ENCODE results near the gene MUSTN1. TPM values are rescaled to one million over a fixed set of nuclear protein-coding genes. Genes with fewer than 3 reads are reported as not detected.

The MUSTN1 gene
- total and polyA plus RNA-seq, 2 donors (not counting 1 experiment from before 2014, with no cell fraction given), result 0.79 to 11.2 TPM

DNA sequence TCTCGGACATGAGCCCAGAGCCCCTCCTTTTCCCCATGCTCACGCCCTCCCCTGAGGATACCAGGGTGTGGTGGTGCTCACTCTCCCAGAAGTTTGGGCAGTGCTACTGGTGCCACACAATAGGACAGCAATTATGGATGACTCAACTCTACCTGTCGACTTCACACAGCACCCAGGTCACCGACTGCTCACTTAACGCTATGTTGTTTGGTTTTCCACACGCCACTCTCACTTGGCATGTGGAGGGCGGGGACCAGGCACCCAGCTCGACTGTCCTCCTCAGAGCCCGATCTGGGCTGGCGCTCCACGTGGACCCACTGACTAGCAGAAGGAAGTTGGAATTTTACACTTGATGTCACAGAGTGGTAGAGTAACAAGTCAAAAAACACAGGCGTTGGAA is 31.6 kb upstream of the MUSTN1 start:
- no peak overlapping the region for H3K4me3 Mint-ChIP-seq
- H3K27me3 ChIP-seq (replicated peaks in 1 of 4; ENCODE audit: control extremely low read depth in 1 of 4, control insufficient read depth in 3 of 4, insufficient read depth in 4 of 4, low read length in 3 of 4), result no peaks in the 10 kb centered on the region
- no peak overlapping the region for H3K4me2 ChIP-seq (replicated peaks; ENCODE audit: low read depth, low read length, poor library complexity, severe bottlenecking)
- H3K79me2 ChIP-seq (ENCODE audit: control insufficient read depth, insufficient read depth, low read length), result peaks cover 14% of the 10 kb centered on the region
- intact Hi-C loops (cut with micrococcal nuclease), result no loop called here
- TF ChIP-seq EZH2 (IDR thresholded peaks at IDR 0.05; ENCODE audit: borderline replicate concordance, insufficient read depth, low read depth, low read length, poor library complexity, severe bottlenecking) (no peak), CTCF (IDR thresholded peaks at IDR 0.05) (no peak)
- no peak overlapping the region for H2AFZ ChIP-seq (ENCODE audit: insufficient read depth, low read depth, low read length, poor library complexity, severe bottlenecking)
- no peaks in the 10 kb centered on the region for H3K4me1 Mint-ChIP-seq
- ChIA-PET CTCF (no interaction called here), POLR2A (no interaction called here)
- ATAC-seq (ENCODE audit: low read depth), result no peak
- no peak for DNase-seq
- no peaks in the 10 kb centered on the region for H3K27me3 Mint-ChIP-seq
- 98% methylated on average over 12 of the region's 12 CpGs for WGBS (ENCODE audit: insufficient coverage)
- H3K9me3 ChIP-seq (ENCODE audit: control extremely low read depth in 1 of 3, control insufficient read depth in 2 of 3, insufficient read depth in 1 of 3, low read length in 2 of 3), result peaks cover 0 to 24% (median 3%) of the 10 kb centered on the region in 3 donors
- H3K36me3 ChIP-seq (replicated peaks in 1 of 2; ENCODE audit: control extremely low read depth in 1 of 2, control insufficient read depth in 1 of 2, extremely low read depth in 1 of 2, insufficient read depth in 2 of 2, low read length in 1 of 2), result no peaks in the 10 kb centered on the region
- peaks cover 5% of the 10 kb centered on the region for H3K9me3 Mint-ChIP-seq (ENCODE audit: insufficient read depth)
- no peak overlapping the region for H3K4me3 ChIP-seq (ENCODE audit: control extremely low read depth in 1 of 5, extremely low read depth in 1 of 5, insufficient read depth in 1 of 5, low read depth in 2 of 5, low read length in 4 of 5)
- peaks cover 10% of the 10 kb centered on the region for H4K20me1 ChIP-seq (ENCODE audit: control insufficient read depth, insufficient read depth, low read length, poor library complexity, severe bottlenecking)
- no peak overlapping the region for H3K27ac ChIP-seq (ENCODE audit: low read length in 2 of 2)
- no peaks in the 10 kb centered on the region for H3K4me1 ChIP-seq (ENCODE audit: control insufficient read depth in 2 of 2, insufficient read depth in 2 of 2, low read length in 2 of 2)
- no peak overlapping the region for H3K9ac ChIP-seq (ENCODE audit: low read length)
- no peak overlapping the region for H3K27ac Mint-ChIP-seq

DNA sequence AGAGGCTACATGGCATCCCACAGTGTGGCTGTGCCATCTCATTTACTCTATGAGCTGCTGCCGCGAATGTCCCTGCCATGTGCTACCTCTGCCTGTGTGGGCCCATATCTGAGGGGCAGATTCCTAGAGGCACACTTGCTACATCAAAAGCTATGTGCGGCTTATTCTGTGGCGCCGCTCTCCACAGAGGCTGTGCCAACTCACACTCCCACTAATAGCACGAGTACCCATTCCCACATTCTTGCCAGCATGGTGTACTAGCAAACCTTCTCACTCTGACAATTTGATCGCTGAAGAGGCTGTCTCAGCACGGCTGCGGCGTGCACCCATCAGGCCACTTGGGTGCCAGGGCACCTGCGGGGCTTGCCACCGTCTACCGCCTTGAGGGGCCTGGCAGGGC is 31.2 kb upstream of the MUSTN1 start:
- intact Hi-C loops (cut with micrococcal nuclease), result no loop called here
- ChIA-PET CTCF (no interaction called here), POLR2A (no interaction called here)
- Histone ChIP-seq H3K4me1 (ENCODE audit: control insufficient read depth in 2 of 2, insufficient read depth in 2 of 2, low read length in 2 of 2) (no peaks in the 10 kb centered on the region), H3K9me3 (ENCODE audit: control extremely low read depth in 1 of 3, control insufficient read depth in 2 of 3, insufficient read depth in 1 of 3, low read length in 2 of 3) (peaks cover 0 to 24% (median 3%) of the 10 kb centered on the region in 3 donors), H3K9ac (ENCODE audit: low read length) (no peak overlapping the region), H3K4me2 (replicated peaks; ENCODE audit: low read depth, low read length, poor library complexity, severe bottlenecking) (no peak overlapping the region), H3K36me3 (replicated peaks in 1 of 2; ENCODE audit: control extremely low read depth in 1 of 2, control insufficient read depth in 1 of 2, extremely low read depth in 1 of 2, insufficient read depth in 2 of 2, low read length in 1 of 2) (no peaks in the 10 kb centered on the region), H3K4me3 (ENCODE audit: control extremely low read depth in 1 of 5, extremely low read depth in 1 of 5, insufficient read depth in 1 of 5, low read depth in 2 of 5, low read length in 4 of 5) (no peak overlapping the region), H2AFZ (ENCODE audit: insufficient read depth, low read depth, low read length, poor library complexity, severe bottlenecking) (no peak overlapping the region), H4K20me1 (ENCODE audit: control insufficient read depth, insufficient read depth, low read length, poor library complexity, severe bottlenecking) (peaks cover 10% of the 10 kb centered on the region), H3K27me3 (replicated peaks in 1 of 4; ENCODE audit: control extremely low read depth in 1 of 4, control insufficient read depth in 3 of 4, insufficient read depth in 4 of 4, low read length in 3 of 4) (no peaks in the 10 kb centered on the region), H3K79me2 (ENCODE audit: control insufficient read depth, insufficient read depth, low read length) (peaks cover 12% of the 10 kb centered on the region), H3K27ac (ENCODE audit: low read length in 2 of 2) (no peak overlapping the region)
- no peak for ATAC-seq (ENCODE audit: low read depth)
- no peak for DNase-seq
- Mint-ChIP-seq H3K9me3 (ENCODE audit: insufficient read depth) (peaks cover 5% of the 10 kb centered on the region), H3K4me1 (no peaks in the 10 kb centered on the region), H3K4me3 (no peak overlapping the region), H3K27ac (no peak overlapping the region), H3K27me3 (no peaks in the 10 kb centered on the region)
- no peak for TF ChIP-seq CTCF (IDR thresholded peaks at IDR 0.05)
- TF ChIP-seq EZH2 (IDR thresholded peaks at IDR 0.05; ENCODE audit: borderline replicate concordance, insufficient read depth, low read depth, low read length, poor library complexity, severe bottlenecking), result no peak
- WGBS (ENCODE audit: insufficient coverage), result 97% methylated on average over 12 of the region's 13 CpGs
